Trophoblast cell (in vitro differentiated cells and primary cell): ENCODE data around the gene SCIMP.
"Not testable (repeated sequence)": the region's sequence is repeated elsewhere in the genome, so short reads cannot be mapped to it uniquely, and the experiment has no call there.

ENCODE experiments used
- DNase-seq, 2 donors: peaks; one replicate each; pipeline ENCODE4 v3.0.0-alpha.2; 2016
- H2AFZ ChIP-seq: 2 replicates; pipeline ENCODE4 v1.6.1; 2013; ENCODE audit warnings: low read length, moderate library complexity, mild to moderate bottlenecking; ENCODE audit not compliant: insufficient read depth, poor library complexity
- H2AK5ac ChIP-seq: 2 replicates; pipeline ENCODE4 v1.6.1; 2013; ENCODE audit warnings: mild to moderate bottlenecking, low read length
- H2BK120ac ChIP-seq: 2 replicates; pipeline ENCODE4 v1.6.1; 2013; ENCODE audit warnings: low read length, mild to moderate bottlenecking, moderate library complexity; ENCODE audit not compliant: insufficient read depth, poor library complexity
- H2BK12ac ChIP-seq: 2 replicates; pipeline ENCODE4 v1.6.1; 2013; ENCODE audit warnings: mild to moderate bottlenecking, low read length, moderate library complexity
- H2BK5ac ChIP-seq: 2 replicates; pipeline ENCODE4 v1.6.1; 2013; ENCODE audit warnings: low read length, low read depth, moderate library complexity, mild to moderate bottlenecking; ENCODE audit not compliant: poor library complexity
- H3K14ac ChIP-seq: 2 replicates; pipeline ENCODE4 v1.6.1; 2013; ENCODE audit warnings: mild to moderate bottlenecking, low read length
- H3K18ac ChIP-seq: 2 replicates; pipeline ENCODE4 v1.6.1; 2013; ENCODE audit warnings: mild to moderate bottlenecking, low read length
- H3K23ac ChIP-seq: 2 replicates; pipeline ENCODE4 v1.6.1; 2013; ENCODE audit warnings: low read length
- H3K27ac ChIP-seq: 2 replicates; pipeline ENCODE4 v1.5.1; 2013; ENCODE audit warnings: low read depth, mild to moderate bottlenecking, inconsistent platforms, low read length, moderate library complexity
- H3K27me3 ChIP-seq: 2 replicates; pipeline ENCODE4 v1.6.1; 2013; ENCODE audit warnings: inconsistent platforms, mild to moderate bottlenecking, low read length, moderate library complexity; ENCODE audit not compliant: insufficient read depth
- H3K36me3 ChIP-seq, 2 experiments: 1 replicate in 1 of 2; 2 replicates in 1 of 2; pipeline ENCODE4 v1.6.1; 2013; ENCODE audit warnings: low read length in 2 of 2, mild to moderate bottlenecking in 2 of 2, moderate library complexity in 1 of 2; ENCODE audit not compliant: insufficient read depth in 2 of 2, control insufficient read depth in 1 of 2
- H3K4ac ChIP-seq: 2 replicates; pipeline ENCODE4 v1.6.1; 2013; ENCODE audit warnings: low read depth, mild to moderate bottlenecking, low read length, moderate library complexity
- H3K4me1 ChIP-seq, 2 experiments: 1 replicate in 1 of 2; 2 replicates in 1 of 2; pipeline ENCODE4 v1.6.1; 2013; ENCODE audit warnings: low read length in 2 of 2, mild to moderate bottlenecking in 2 of 2, moderate library complexity in 1 of 2; ENCODE audit not compliant: insufficient read depth in 2 of 2, control insufficient read depth in 1 of 2
- H3K4me2 ChIP-seq: 2 replicates; pipeline ENCODE4 v1.6.1; 2013; ENCODE audit warnings: inconsistent platforms, mild to moderate bottlenecking, low read length, moderate library complexity
- H3K4me3 ChIP-seq: 2 replicates; pipeline ENCODE4 v1.5.1; 2013; ENCODE audit warnings: mild to moderate bottlenecking, low read depth, low read length, inconsistent platforms
- H3K79me1 ChIP-seq: one replicate; pipeline ENCODE4 v1.6.1; 2013; ENCODE audit warnings: low read length
- H3K79me2 ChIP-seq: 2 replicates; pipeline ENCODE4 v1.6.1; 2013; ENCODE audit warnings: low read length, mild to moderate bottlenecking; ENCODE audit not compliant: control insufficient read depth, insufficient read depth, poor library complexity
- H3K9ac ChIP-seq: 2 replicates; pipeline ENCODE4 v1.6.1; 2013; ENCODE audit warnings: mild to moderate bottlenecking, low read length
- H3K9me3 ChIP-seq: 2 replicates; pipeline ENCODE4 v1.6.1; 2013; ENCODE audit warnings: low read depth, mild to moderate bottlenecking, control low read depth, inconsistent platforms, low read length; ENCODE audit not compliant: insufficient read depth
- H4K12ac ChIP-seq: 2 replicates; pipeline ENCODE4 v1.6.1; 2013; ENCODE audit warnings: low read depth, mild to moderate bottlenecking, low read length, moderate library complexity
- H4K8ac ChIP-seq: 2 replicates; pipeline ENCODE4 v1.6.1; 2013; ENCODE audit warnings: low read depth, mild to moderate bottlenecking, low read length, moderate library complexity
- H4K91ac ChIP-seq: one replicate; pipeline ENCODE4 v1.6.1; 2013; ENCODE audit warnings: low read depth, mild to moderate bottlenecking, low read length, moderate library complexity
- WGBS: extraction: QIAGEN DNeasy Blood & Tissue Kit; methylation state at CpG from one replicate; pipeline ENCODE4 v1.1.7; 2013; ENCODE audit warnings: missing lambda C conversion rate; ENCODE audit not compliant: insufficient read length, insufficient coverage; ENCODE audit errors: extremely low coverage; 5-methylcytosine and 5-hydroxymethylcytosine counted together

The SCIMP gene

GRCh38 chr17:5247621-5248020 is 13.0 kb upstream of the SCIMP start:
- no peak overlapping the region for H4K12ac ChIP-seq
- no peaks in the 10 kb centered on the region for H3K36me3 ChIP-seq
- H3K4me2 ChIP-seq: no peak overlapping the region
- no peak overlapping the region for H2BK120ac ChIP-seq
- no peaks in the 10 kb centered on the region for H3K9me3 ChIP-seq
- H3K9ac ChIP-seq: no peak overlapping the region
- no peak overlapping the region for H2AK5ac ChIP-seq
- no peak overlapping the region for H2BK12ac ChIP-seq
- H3K18ac ChIP-seq: no peak overlapping the region
- no peak overlapping the region for H3K23ac ChIP-seq
- H3K4ac ChIP-seq: no peak overlapping the region
- no peaks in the 10 kb centered on the region for H3K79me2 ChIP-seq
- no CpG with 5 or more reads among the region's 8 CpGs for WGBS
- H4K91ac ChIP-seq: no peak overlapping the region
- peaks cover 0 to 8% of the 10 kb centered on the region in 2 experiments for H3K4me1 ChIP-seq
- DNase-seq: no peak
- no peaks in the 10 kb centered on the region for H3K27me3 ChIP-seq
- no peak overlapping the region for H2AFZ ChIP-seq
- no peak overlapping the region for H2BK5ac ChIP-seq
- no peak overlapping the region for H4K8ac ChIP-seq
- no peaks in the 10 kb centered on the region for H3K79me1 ChIP-seq
- H3K27ac ChIP-seq: no peak overlapping the region
- no peak overlapping the region for H3K14ac ChIP-seq
- no peak overlapping the region for H3K4me3 ChIP-seq

GRCh38 chr17:5241861-5242671 is 7.4 kb upstream of the SCIMP start:
- Histone ChIP-seq H3K9ac (no peak overlapping the region), H3K79me2 (no peaks in the 10 kb centered on the region), H4K91ac (no peak overlapping the region), H3K27ac (no peak overlapping the region), H4K8ac (no peak overlapping the region), H3K4me1 (peaks cover 0 to 2% of the 10 kb centered on the region in 2 experiments), H3K4me2 (no peak overlapping the region), H2AFZ (no peak overlapping the region), H2BK12ac (no peak overlapping the region), H3K23ac (no peak overlapping the region), H3K36me3 (no peaks in the 10 kb centered on the region), H4K12ac (no peak overlapping the region), H3K79me1 (no peaks in the 10 kb centered on the region), H3K14ac (no peak overlapping the region), H3K9me3 (peaks cover 3% of the 10 kb centered on the region), H3K27me3 (no peaks in the 10 kb centered on the region), H2BK120ac (no peak overlapping the region), H3K4ac (no peak overlapping the region), H3K4me3 (no peak overlapping the region), H2BK5ac (no peak overlapping the region), H2AK5ac (no peak overlapping the region), H3K18ac (no peak overlapping the region)
- no CpG with 5 or more reads among the region's 10 CpGs for WGBS
- DNase-seq: no peak

GRCh38 chr17:5239769-5240168 is 5.1 kb upstream of the SCIMP start:
- no CpG with 5 or more reads among the region's 7 CpGs for WGBS
- H3K4me1 ChIP-seq, H2AK5ac ChIP-seq, H3K27ac ChIP-seq, H4K91ac ChIP-seq, H3K9me3 ChIP-seq, H2BK12ac ChIP-seq, H3K27me3 ChIP-seq, H3K9ac ChIP-seq, H3K4me3 ChIP-seq, H3K36me3 ChIP-seq, H3K18ac ChIP-seq, H4K8ac ChIP-seq, H4K12ac ChIP-seq, H3K14ac ChIP-seq, H3K79me2 ChIP-seq, H2AFZ ChIP-seq, H3K4ac ChIP-seq, DNase-seq, H2BK5ac ChIP-seq, H3K23ac ChIP-seq, H3K4me2 ChIP-seq, H2BK120ac ChIP-seq, H3K79me1 ChIP-seq: not testable (repeated sequence)

- no CpG with 5 or more reads among the region's 4 CpGs for WGBS
- no peaks in the 10 kb centered on the region for H3K79me2 ChIP-seq
Observed at GRCh38 chr17:5238333-5238732, 3.7 kb upstream of the SCIMP start.

More at GRCh38 chr17:5238333-5238732, 3.7 kb upstream of the SCIMP start:
- H2BK120ac ChIP-seq: no peak overlapping the region
- no peak overlapping the region for H4K8ac ChIP-seq
- H3K4me2 ChIP-seq: no peak overlapping the region
- H3K27me3 ChIP-seq: no peaks in the 10 kb centered on the region
- no peak overlapping the region for H3K14ac ChIP-seq
- H3K9me3 ChIP-seq: peaks cover 3% of the 10 kb centered on the region
- no peaks in the 10 kb centered on the region for H3K4me1 ChIP-seq
- no peaks in the 10 kb centered on the region for H3K79me1 ChIP-seq
- no peak overlapping the region for H3K4me3 ChIP-seq
- no peak overlapping the region for H2AFZ ChIP-seq
- H2AK5ac ChIP-seq: no peak overlapping the region
- no peak overlapping the region for H3K27ac ChIP-seq
- H4K91ac ChIP-seq: no peak overlapping the region
- H4K12ac ChIP-seq: no peak overlapping the region
- no peak overlapping the region for H3K4ac ChIP-seq
- H3K9ac ChIP-seq: no peak overlapping the region
- H2BK12ac ChIP-seq: no peak overlapping the region
- H2BK5ac ChIP-seq: no peak overlapping the region
- DNase-seq: no peak
- no peaks in the 10 kb centered on the region for H3K36me3 ChIP-seq
- H3K18ac ChIP-seq: no peak overlapping the region
- no peak overlapping the region for H3K23ac ChIP-seq
